Gastrocnemius medialis (tissue), 4 donors: Measurements from ENCODE around the gene PDIA3.

Source experiments
- POLR2A ChIP-seq, 2 donors: fragments of 450-650 bp; IDR thresholded peaks; one replicate each; pipeline ENCODE4 v1.6.1; 2017; ENCODE audit warnings: antibody characterized with exemption in 2 of 2, mild to moderate bottlenecking in 2 of 2, moderate library complexity in 2 of 2
- TF ChIP-seq, protein P1 (sequence below), 5 experiments: fragments of 450-650 bp in 3 of 5; fragments of 200-600 bp in 2 of 5; sonication (generic) in 2 of 5; IDR thresholded peaks in 4 of 5; conservative IDR thresholded peaks in 1 of 5; 1 replicate in 4 of 5; 2 replicates in 1 of 5; pipeline ENCODE4 v1.5.1; 2016 to 2019; ENCODE audit warnings: antibody characterized with exemption in 5 of 5, mild to moderate bottlenecking in 3 of 5, moderate library complexity in 3 of 5

DNA sequence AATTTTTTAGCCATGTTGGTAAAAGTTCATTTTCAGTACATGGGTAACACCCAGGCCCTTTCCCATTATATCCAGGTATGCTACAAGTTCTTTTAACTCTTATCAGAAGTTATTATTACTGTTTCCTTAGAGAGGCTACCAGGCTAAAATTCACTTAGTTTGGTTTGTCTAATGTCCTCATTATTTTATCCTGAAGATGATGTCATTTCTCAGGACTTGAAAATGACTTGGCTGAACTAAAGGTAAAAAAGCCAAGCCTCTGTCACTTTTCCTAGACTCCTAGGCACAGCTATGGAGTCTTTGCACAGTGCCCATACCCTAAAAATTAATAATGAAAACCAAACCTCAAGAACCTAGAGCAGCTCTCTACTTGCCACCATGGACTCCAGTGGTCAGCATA lies 26.4 kb downstream of the PDIA3 start:
- TF ChIP-seq, protein P1, sequence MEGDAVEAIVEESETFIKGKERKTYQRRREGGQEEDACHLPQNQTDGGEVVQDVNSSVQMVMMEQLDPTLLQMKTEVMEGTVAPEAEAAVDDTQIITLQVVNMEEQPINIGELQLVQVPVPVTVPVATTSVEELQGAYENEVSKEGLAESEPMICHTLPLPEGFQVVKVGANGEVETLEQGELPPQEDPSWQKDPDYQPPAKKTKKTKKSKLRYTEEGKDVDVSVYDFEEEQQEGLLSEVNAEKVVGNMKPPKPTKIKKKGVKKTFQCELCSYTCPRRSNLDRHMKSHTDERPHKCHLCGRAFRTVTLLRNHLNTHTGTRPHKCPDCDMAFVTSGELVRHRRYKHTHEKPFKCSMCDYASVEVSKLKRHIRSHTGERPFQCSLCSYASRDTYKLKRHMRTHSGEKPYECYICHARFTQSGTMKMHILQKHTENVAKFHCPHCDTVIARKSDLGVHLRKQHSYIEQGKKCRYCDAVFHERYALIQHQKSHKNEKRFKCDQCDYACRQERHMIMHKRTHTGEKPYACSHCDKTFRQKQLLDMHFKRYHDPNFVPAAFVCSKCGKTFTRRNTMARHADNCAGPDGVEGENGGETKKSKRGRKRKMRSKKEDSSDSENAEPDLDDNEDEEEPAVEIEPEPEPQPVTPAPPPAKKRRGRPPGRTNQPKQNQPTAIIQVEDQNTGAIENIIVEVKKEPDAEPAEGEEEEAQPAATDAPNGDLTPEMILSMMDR (IDR thresholded peaks at IDR 0.05 in 4 of 5, conservative IDR thresholded peaks at IDR 0.05 in 1 of 5) = no peak
- TF ChIP-seq POLR2A (IDR thresholded peaks at IDR 0.05) = no peak
